IMR-90 (cell line): Measurements from ENCODE around the gene MIPEP. TPM values are rescaled to one million over a fixed set of nuclear protein-coding genes. Genes with fewer than 3 reads are reported as not detected.

ENCODE experiments used
- ATAC-seq: fragments of 200-7000 bp; cut with Tn5 transposase; 2 replicates; pipeline ENCODE4 v1.9.1; 2020; ENCODE audit warnings: low read depth, mild to moderate bottlenecking, moderate library complexity
- BruUV-seq: library from RNA; stranded (reverse); fragments of 400-500 nt; replicated peaks from 2 replicates; lab custom pipeline; 2021; lab: Mats Ljungman, UMichigan
- CTCF ChIA-PET: fragments of 300-600 bp; formaldehyde crosslinking; extraction: SDS; loops from one replicate; lab custom pipeline; 2021; ENCODE audit warnings: antibody characterized with exemption; lab: Yijun Ruan, JAX
- POLR2A ChIA-PET: fragments of 300-600 bp; sonication (Branson Sonifier 250); formaldehyde crosslinking; loops from one replicate; lab custom pipeline; 2022; ENCODE audit warnings: antibody characterized with exemption; ENCODE audit not compliant: unreplicated experiment; lab: Charles Lee
- DNase-seq: peaks from one replicate; pipeline ENCODE4 v3.0.0; 2013
- H2AFZ ChIP-seq: replicated peaks from 2 replicates; pipeline ENCODE3; 2013; ENCODE audit warnings: low read length, mild to moderate bottlenecking; ENCODE audit not compliant: poor library complexity
- H2AK5ac ChIP-seq: 2 replicates; pipeline ENCODE4 v1.6.1; 2013; ENCODE audit warnings: low read depth, low read length, inconsistent platforms
- H2AK9ac ChIP-seq: replicated peaks from 2 replicates; pipeline ENCODE3; 2013; ENCODE audit warnings: mild to moderate bottlenecking, low read depth, low read length, moderate library complexity; ENCODE audit not compliant: poor library complexity
- H2BK120ac ChIP-seq: 2 replicates; pipeline ENCODE4 v1.6.1; 2013; ENCODE audit warnings: low read depth, low read length, inconsistent platforms
- H2BK15ac ChIP-seq: 3 replicates; pipeline ENCODE4 v1.6.1; 2013; ENCODE audit warnings: low read depth, low read length, inconsistent platforms
- H2BK20ac ChIP-seq: 2 replicates; pipeline ENCODE4 v1.6.1; 2013; ENCODE audit warnings: low read depth, mild to moderate bottlenecking, inconsistent platforms, low read length, moderate library complexity
- H2BK5ac ChIP-seq: 2 replicates; pipeline ENCODE4 v1.6.1; 2013; ENCODE audit warnings: mild to moderate bottlenecking, low read depth, low read length, inconsistent platforms; ENCODE audit not compliant: poor library complexity, severe bottlenecking
- H3K14ac ChIP-seq: replicated peaks from 2 replicates; pipeline ENCODE4 v1.6.1; 2013; ENCODE audit warnings: low read depth, low read length, inconsistent platforms
- H3K18ac ChIP-seq: 2 replicates; pipeline ENCODE4 v1.6.1; 2013; ENCODE audit warnings: low read depth, low read length, control low read depth
- H3K23ac ChIP-seq: 2 replicates; pipeline ENCODE4 v1.6.1; 2013; ENCODE audit warnings: low read depth, low read length, inconsistent platforms
- H3K27ac ChIP-seq: 2 replicates; pipeline ENCODE4 v1.5.1; 2013; ENCODE audit warnings: mild to moderate bottlenecking, control low read depth, low read length; ENCODE audit not compliant: insufficient read depth
- H3K27me3 ChIP-seq: 2 replicates; pipeline ENCODE4 v1.6.1; 2013; ENCODE audit warnings: low read length; ENCODE audit not compliant: control insufficient read depth, insufficient read depth
- H3K36me3 ChIP-seq: 2 replicates; pipeline ENCODE4 v1.6.1; 2013; ENCODE audit warnings: low read length, mixed read lengths; ENCODE audit not compliant: control insufficient read depth, insufficient read depth
- H3K4ac ChIP-seq: 2 replicates; pipeline ENCODE4 v1.6.1; 2013; ENCODE audit warnings: low read depth, low read length, inconsistent platforms
- H3K4me1 ChIP-seq: 2 replicates; pipeline ENCODE4 v1.6.1; 2013; ENCODE audit warnings: low read length, mixed read lengths; ENCODE audit not compliant: control insufficient read depth, insufficient read depth
- H3K4me2 ChIP-seq: 2 replicates; pipeline ENCODE4 v1.6.1; 2013; ENCODE audit warnings: low read depth, mild to moderate bottlenecking, control low read depth, low read length, moderate library complexity
- H3K4me3 ChIP-seq: 2 replicates; pipeline ENCODE4 v1.5.1; 2013; ENCODE audit warnings: low read depth, mild to moderate bottlenecking, control low read depth, low read length, moderate library complexity; ENCODE audit not compliant: insufficient read depth
- H3K56ac ChIP-seq: 2 replicates; pipeline ENCODE4 v1.6.1; 2013; ENCODE audit warnings: low read length, inconsistent platforms; ENCODE audit not compliant: insufficient read depth; ENCODE audit errors: extremely low read depth
- H3K79me1 ChIP-seq, 2 experiments: 2 replicates each; pipeline ENCODE4 v1.6.1; 2013; ENCODE audit warnings: low read length in 2 of 2, inconsistent platforms in 1 of 2, low read depth in 1 of 2
- H3K9ac ChIP-seq: 2 replicates; pipeline ENCODE4 v1.6.1; 2013; ENCODE audit warnings: low read depth, low read length, control low read depth
- H3K9me1 ChIP-seq: 2 replicates; pipeline ENCODE4 v1.6.1; 2013; ENCODE audit warnings: low read length, inconsistent platforms; ENCODE audit not compliant: insufficient read depth
- H3K9me3 ChIP-seq: 2 replicates; pipeline ENCODE4 v1.6.1; 2013; ENCODE audit warnings: low read length; ENCODE audit not compliant: control insufficient read depth, insufficient read depth
- H4K20me1 ChIP-seq: 2 replicates; pipeline ENCODE4 v1.6.1; 2013; ENCODE audit warnings: low read length, inconsistent platforms; ENCODE audit not compliant: insufficient read depth
- H4K5ac ChIP-seq: 2 replicates; pipeline ENCODE4 v1.6.1; 2013; ENCODE audit warnings: mild to moderate bottlenecking, low read depth, low read length, control low read depth
- H4K8ac ChIP-seq, 2 experiments: 2 replicates each; pipeline ENCODE4 v1.6.1; 2013; ENCODE audit warnings: low read depth in 2 of 2, low read length in 2 of 2, control low read depth in 1 of 2, inconsistent platforms in 1 of 2
- H4K91ac ChIP-seq: 2 replicates; pipeline ENCODE4 v1.6.1; 2013; ENCODE audit warnings: low read depth, low read length, inconsistent platforms; ENCODE audit not compliant: insufficient read depth
- BHLHE40 ChIP-seq: fragments of 150-350 bp; IDR thresholded peaks from 2 replicates; pipeline ENCODE4 v1.6.1; 2016; ENCODE audit warnings: mild to moderate bottlenecking, low read depth, low read length
- FOS ChIP-seq: fragments of 150-350 bp; IDR thresholded peaks from 2 replicates; pipeline ENCODE4 v1.6.1; 2016; ENCODE audit warnings: low read depth, low read length
- MAFK ChIP-seq: IDR thresholded peaks from 2 replicates; pipeline ENCODE4 v1.6.1; 2012; ENCODE audit warnings: low read depth, low read length, improper control_type of control experiment
- MAZ ChIP-seq: IDR thresholded peaks from 2 replicates; pipeline ENCODE4 v1.6.1; 2012; ENCODE audit warnings: low read depth, mild to moderate bottlenecking, low read length, improper control_type of control experiment, moderate library complexity, borderline replicate concordance
- MXI1 ChIP-seq: IDR thresholded peaks from 2 replicates; pipeline ENCODE4 v1.6.1; 2012; ENCODE audit warnings: low read depth, mild to moderate bottlenecking, low read length, moderate library complexity, borderline replicate concordance
- NFE2L2 ChIP-seq: fragments of 150-350 bp; IDR thresholded peaks from 2 replicates; pipeline ENCODE4 v1.6.1; 2016; ENCODE audit warnings: low read depth, mild to moderate bottlenecking, low read length
- RAD21 ChIP-seq: IDR thresholded peaks from 2 replicates; pipeline ENCODE4 v1.6.1; 2012; ENCODE audit warnings: low read length, improper control_type of control experiment
- RFX5 ChIP-seq: IDR thresholded peaks from 2 replicates; pipeline ENCODE4 v1.8.0; 2012; ENCODE audit warnings: low read depth, mild to moderate bottlenecking, low read length, moderate library complexity
- WGBS, 2 experiments: methylation state at CpG; one replicate each; pipeline versions ENCODE4 v1.1.5 to v1.1.7; 2013; ENCODE audit warnings: missing lambda C conversion rate in 2 of 2; ENCODE audit not compliant: insufficient read length in 1 of 2; ENCODE audit errors: extremely low coverage in 2 of 2; 5-methylcytosine and 5-hydroxymethylcytosine counted together
- dilution Hi-C: fragments of 300-500 bp; cut with HindIII; formaldehyde crosslinking; loops from one replicate; pipeline ENCODE4 v1.14.3; 2018; ENCODE audit warnings: low sequenced_read_pairs; ENCODE audit not compliant: unreplicated experiment
- in situ Hi-C: fragments of 300-500 bp; cut with MboI; formaldehyde crosslinking; loops from 3 replicates; pipeline ENCODE4 v1.14.3; 2019; ENCODE audit warnings: low sequenced_read_pairs, inconsistent platforms, mixed read lengths
- intact Hi-C: fragments of 100-400 bp; cut with micrococcal nuclease; formaldehyde crosslinking; loops from 2 replicates; pipeline ENCODE4 v1.10.0; 2022
- polyA plus RNA-seq, 3 experiments: library from polyadenylated mRNA; depleted of rRNA; stranded (reverse); fragments of >200 nt; gene quantifications; 2 replicates each; pipeline ENCODE4 v1.2.3, GENCODE V29; 2012; ENCODE audit warnings: low replicate concordance in 1 of 3
- total RNA-seq: library from RNA; depleted of rRNA; stranded (reverse); fragments of >200 nt; gene quantifications from 2 replicates; pipeline ENCODE4 v1.2.3, GENCODE V29; 2012
- TF ChIP-seq, protein P1 (sequence below): fragments of 150-350 bp; IDR thresholded peaks from 2 replicates; pipeline ENCODE4 v1.6.1; 2016; ENCODE audit warnings: low read depth, mild to moderate bottlenecking, low read length, moderate library complexity, borderline replicate concordance
- TF ChIP-seq, protein P2 (sequence below): fragments of 150-350 bp; IDR thresholded peaks from 2 replicates; pipeline ENCODE4 v1.6.1; 2017; ENCODE audit warnings: mild to moderate bottlenecking, antibody characterized with exemption, low read length, low read depth

Gene MIPEP
- total and polyA plus RNA-seq, 2 of the 4 experiments (the other 2 are of a cell fraction), result 15.0 to 21.5 TPM

DNA sequence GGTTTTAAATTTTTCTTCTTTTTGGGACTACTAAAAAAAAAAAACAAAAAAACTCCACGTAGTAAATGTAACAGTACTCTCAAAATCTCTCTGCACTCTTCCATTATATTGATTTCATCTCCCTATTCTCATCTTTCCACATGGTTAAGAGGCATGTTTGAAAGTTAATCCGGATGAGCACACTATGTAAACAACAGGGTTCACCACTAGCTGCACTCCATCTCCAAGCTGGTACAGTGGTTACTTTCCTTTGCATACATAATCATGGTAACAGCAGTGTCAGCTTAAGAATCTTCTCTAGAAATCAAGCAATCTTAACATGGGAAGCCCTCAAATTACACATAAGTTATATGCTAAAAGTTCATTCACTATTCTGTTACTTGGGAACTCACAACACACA, 92.6 kb downstream of the MIPEP start:
- Histone ChIP-seq H2BK15ac (0 out of 3 replicates have a peak overlapping the region, but pooled peaks have one; percentile 24), H3K27ac (peak overlapping the region; percentile 98; the same call in 1 of the 2 replicates), H3K4me3 (no peak overlapping the region), H3K56ac (0 out of 2 replicates have a peak overlapping the region, but pooled peaks have one; percentile 32), H3K18ac (peak overlapping the region; percentile 91), H4K8ac (peak overlapping the region in 1 of 2 experiments; percentile 54; a peak in 2 of 4 replicates), H3K23ac (peak overlapping the region; percentile 25; the same call in 1 of the 2 replicates), H2AFZ (no peak overlapping the region), H2AK5ac (peak overlapping the region; percentile 57), H4K20me1 (no peaks in the 10 kb centered on the region), H3K9me3 (peaks cover 5% of the 10 kb centered on the region), H3K14ac (peak overlapping the region; percentile 28; the same call in 1 of the 2 replicates), H3K27me3 (no peaks in the 10 kb centered on the region), H2BK5ac (peak overlapping the region; percentile 76), H3K9ac (no peak overlapping the region), H3K9me1 (peaks cover 12% of the 10 kb centered on the region), H4K5ac (peak overlapping the region; percentile 81), H3K4me2 (no peak overlapping the region), H2BK120ac (peak overlapping the region; percentile 69), H2BK20ac (peak overlapping the region; percentile 69), H3K4ac (peak overlapping the region; percentile 47; the same call in 1 of the 2 replicates), H3K4me1 (peaks cover 19% of the 10 kb centered on the region), H3K36me3 (peaks cover 12% of the 10 kb centered on the region; the same call in 1 of the 2 replicates), H4K91ac (peak overlapping the region; percentile 76), H2AK9ac (no peak overlapping the region), H3K79me1 (peaks cover 0 to 5% of the 10 kb centered on the region in 2 experiments; a peak in 2 of 4 replicates)
- POLR2A ChIA-PET, result no interaction called here
- BruUV-seq, result no TSS peak
- in situ Hi-C loops, result no loop called here
- ATAC-seq, result peak; percentile 56
- CTCF ChIA-PET, result no interaction called here
- intact Hi-C loops, result loop anchor here (5.0 to 10.0 kb wide), 2 partner anchors 71 to 422 kb away; no protein-coding TSS in a partner anchor
- peak; percentile 49 for DNase-seq
- TF ChIP-seq RAD21, result no peak
- TF ChIP-seq, protein P1, sequence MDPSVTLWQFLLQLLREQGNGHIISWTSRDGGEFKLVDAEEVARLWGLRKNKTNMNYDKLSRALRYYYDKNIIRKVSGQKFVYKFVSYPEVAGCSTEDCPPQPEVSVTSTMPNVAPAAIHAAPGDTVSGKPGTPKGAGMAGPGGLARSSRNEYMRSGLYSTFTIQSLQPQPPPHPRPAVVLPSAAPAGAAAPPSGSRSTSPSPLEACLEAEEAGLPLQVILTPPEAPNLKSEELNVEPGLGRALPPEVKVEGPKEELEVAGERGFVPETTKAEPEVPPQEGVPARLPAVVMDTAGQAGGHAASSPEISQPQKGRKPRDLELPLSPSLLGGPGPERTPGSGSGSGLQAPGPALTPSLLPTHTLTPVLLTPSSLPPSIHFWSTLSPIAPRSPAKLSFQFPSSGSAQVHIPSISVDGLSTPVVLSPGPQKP, result no peak
- TF ChIP-seq MAZ, result no peak
- no peak for TF ChIP-seq MAFK
- TF ChIP-seq FOS, result no peak
- TF ChIP-seq, protein P2, sequence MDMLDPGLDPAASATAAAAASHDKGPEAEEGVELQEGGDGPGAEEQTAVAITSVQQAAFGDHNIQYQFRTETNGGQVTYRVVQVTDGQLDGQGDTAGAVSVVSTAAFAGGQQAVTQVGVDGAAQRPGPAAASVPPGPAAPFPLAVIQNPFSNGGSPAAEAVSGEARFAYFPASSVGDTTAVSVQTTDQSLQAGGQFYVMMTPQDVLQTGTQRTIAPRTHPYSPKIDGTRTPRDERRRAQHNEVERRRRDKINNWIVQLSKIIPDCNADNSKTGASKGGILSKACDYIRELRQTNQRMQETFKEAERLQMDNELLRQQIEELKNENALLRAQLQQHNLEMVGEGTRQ, result no peak
- no peak for TF ChIP-seq BHLHE40
- TF ChIP-seq MXI1, result no peak
- TF ChIP-seq RFX5, result no peak
- no peak for TF ChIP-seq NFE2L2
- no CpG with 5 or more reads among the region's 2 CpGs for WGBS, 2 experiments
- dilution Hi-C loops, result no loop called here
